ENCODE data around the gene SFXN3. TPM values are rescaled to one million over a fixed set of nuclear protein-coding genes. Genes with fewer than 3 reads are reported as not detected.

SFXN3 gene
- total and polyA plus RNA-seq, 2 of the 8 experiments (the other 6 are each of a cell fraction or from before 2014, with no cell fraction given): 2.6 to 2.8 TPM

DNA sequence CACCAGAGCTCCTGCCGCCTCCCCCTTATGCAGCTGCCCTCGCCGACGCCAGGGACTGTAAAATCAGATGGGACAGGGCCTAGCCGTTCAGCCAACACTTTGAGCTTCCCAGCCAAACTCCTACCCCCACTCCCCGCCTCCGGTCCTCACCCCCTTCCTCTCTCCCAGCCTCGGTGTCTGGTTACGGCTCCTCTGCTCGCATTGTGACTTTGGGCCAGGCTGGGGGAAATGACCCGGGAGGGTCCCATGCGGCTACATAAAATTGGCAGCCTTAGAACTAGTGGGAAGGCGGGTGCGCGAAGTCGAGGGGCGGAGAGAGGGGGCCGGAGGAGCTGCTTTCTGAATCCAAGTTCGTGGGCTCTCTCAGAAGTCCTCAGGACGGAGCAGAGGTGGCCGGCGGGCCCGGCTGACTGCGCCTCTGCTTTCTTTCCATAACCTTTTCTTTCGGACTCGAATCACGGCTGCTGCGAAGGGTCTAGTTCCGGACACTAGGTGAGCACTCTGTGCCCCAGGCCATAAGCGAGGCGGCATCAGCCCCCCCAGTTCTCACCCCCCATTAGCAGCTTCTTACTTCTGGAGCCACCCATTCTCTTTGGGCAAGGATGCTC, 30.7 kb downstream of the SFXN3 start, which contains the start of gene KAZALD1 (continued):
- TF ChIP-seq, protein P1, sequence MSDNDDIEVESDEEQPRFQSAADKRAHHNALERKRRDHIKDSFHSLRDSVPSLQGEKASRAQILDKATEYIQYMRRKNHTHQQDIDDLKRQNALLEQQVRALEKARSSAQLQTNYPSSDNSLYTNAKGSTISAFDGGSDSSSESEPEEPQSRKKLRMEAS (IDR thresholded peaks at IDR 0.05): no peak
- TF ChIP-seq, protein P2, sequence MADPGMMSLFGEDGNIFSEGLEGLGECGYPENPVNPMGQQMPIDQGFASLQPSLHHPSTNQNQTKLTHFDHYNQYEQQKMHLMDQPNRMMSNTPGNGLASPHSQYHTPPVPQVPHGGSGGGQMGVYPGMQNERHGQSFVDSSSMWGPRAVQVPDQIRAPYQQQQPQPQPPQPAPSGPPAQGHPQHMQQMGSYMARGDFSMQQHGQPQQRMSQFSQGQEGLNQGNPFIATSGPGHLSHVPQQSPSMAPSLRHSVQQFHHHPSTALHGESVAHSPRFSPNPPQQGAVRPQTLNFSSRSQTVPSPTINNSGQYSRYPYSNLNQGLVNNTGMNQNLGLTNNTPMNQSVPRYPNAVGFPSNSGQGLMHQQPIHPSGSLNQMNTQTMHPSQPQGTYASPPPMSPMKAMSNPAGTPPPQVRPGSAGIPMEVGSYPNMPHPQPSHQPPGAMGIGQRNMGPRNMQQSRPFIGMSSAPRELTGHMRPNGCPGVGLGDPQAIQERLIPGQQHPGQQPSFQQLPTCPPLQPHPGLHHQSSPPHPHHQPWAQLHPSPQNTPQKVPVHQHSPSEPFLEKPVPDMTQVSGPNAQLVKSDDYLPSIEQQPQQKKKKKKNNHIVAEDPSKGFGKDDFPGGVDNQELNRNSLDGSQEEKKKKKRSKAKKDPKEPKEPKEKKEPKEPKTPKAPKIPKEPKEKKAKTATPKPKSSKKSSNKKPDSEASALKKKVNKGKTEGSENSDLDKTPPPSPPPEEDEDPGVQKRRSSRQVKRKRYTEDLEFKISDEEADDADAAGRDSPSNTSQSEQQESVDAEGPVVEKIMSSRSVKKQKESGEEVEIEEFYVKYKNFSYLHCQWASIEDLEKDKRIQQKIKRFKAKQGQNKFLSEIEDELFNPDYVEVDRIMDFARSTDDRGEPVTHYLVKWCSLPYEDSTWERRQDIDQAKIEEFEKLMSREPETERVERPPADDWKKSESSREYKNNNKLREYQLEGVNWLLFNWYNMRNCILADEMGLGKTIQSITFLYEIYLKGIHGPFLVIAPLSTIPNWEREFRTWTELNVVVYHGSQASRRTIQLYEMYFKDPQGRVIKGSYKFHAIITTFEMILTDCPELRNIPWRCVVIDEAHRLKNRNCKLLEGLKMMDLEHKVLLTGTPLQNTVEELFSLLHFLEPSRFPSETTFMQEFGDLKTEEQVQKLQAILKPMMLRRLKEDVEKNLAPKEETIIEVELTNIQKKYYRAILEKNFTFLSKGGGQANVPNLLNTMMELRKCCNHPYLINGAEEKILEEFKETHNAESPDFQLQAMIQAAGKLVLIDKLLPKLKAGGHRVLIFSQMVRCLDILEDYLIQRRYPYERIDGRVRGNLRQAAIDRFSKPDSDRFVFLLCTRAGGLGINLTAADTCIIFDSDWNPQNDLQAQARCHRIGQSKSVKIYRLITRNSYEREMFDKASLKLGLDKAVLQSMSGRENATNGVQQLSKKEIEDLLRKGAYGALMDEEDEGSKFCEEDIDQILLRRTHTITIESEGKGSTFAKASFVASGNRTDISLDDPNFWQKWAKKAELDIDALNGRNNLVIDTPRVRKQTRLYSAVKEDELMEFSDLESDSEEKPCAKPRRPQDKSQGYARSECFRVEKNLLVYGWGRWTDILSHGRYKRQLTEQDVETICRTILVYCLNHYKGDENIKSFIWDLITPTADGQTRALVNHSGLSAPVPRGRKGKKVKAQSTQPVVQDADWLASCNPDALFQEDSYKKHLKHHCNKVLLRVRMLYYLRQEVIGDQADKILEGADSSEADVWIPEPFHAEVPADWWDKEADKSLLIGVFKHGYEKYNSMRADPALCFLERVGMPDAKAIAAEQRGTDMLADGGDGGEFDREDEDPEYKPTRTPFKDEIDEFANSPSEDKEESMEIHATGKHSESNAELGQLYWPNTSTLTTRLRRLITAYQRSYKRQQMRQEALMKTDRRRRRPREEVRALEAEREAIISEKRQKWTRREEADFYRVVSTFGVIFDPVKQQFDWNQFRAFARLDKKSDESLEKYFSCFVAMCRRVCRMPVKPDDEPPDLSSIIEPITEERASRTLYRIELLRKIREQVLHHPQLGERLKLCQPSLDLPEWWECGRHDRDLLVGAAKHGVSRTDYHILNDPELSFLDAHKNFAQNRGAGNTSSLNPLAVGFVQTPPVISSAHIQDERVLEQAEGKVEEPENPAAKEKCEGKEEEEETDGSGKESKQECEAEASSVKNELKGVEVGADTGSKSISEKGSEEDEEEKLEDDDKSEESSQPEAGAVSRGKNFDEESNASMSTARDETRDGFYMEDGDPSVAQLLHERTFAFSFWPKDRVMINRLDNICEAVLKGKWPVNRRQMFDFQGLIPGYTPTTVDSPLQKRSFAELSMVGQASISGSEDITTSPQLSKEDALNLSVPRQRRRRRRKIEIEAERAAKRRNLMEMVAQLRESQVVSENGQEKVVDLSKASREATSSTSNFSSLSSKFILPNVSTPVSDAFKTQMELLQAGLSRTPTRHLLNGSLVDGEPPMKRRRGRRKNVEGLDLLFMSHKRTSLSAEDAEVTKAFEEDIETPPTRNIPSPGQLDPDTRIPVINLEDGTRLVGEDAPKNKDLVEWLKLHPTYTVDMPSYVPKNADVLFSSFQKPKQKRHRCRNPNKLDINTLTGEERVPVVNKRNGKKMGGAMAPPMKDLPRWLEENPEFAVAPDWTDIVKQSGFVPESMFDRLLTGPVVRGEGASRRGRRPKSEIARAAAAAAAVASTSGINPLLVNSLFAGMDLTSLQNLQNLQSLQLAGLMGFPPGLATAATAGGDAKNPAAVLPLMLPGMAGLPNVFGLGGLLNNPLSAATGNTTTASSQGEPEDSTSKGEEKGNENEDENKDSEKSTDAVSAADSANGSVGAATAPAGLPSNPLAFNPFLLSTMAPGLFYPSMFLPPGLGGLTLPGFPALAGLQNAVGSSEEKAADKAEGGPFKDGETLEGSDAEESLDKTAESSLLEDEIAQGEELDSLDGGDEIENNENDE (IDR thresholded peaks at IDR 0.05; ENCODE audit: insufficient replicate concordance, low read length): no peak
- TF ChIP-seq BACH1 (IDR thresholded peaks at IDR 0.05; ENCODE audit: low read length) (no peak), SUZ12 (IDR thresholded peaks at IDR 0.05; ENCODE audit: low read length) (peak; percentile 16; the same call in 1 of the 2 replicates), SP1 (IDR thresholded peaks at IDR 0.05; ENCODE audit: low read depth, low read length) (0 out of 2 replicates have a peak, but pooled peaks have one; percentile 12), CHD2 (IDR thresholded peaks at IDR 0.05; ENCODE audit: low read length) (no peak), MAFK (IDR thresholded peaks at IDR 0.05; ENCODE audit: low read depth, low read length) (no peak), USF2 (IDR thresholded peaks at IDR 0.05; ENCODE audit: low read length) (no peak)

Measured in H1 (cell line).